ENCODE results near the gene C13orf42. TPM values are rescaled to one million over a fixed set of nuclear protein-coding genes. Genes with fewer than 3 reads are reported as not detected.
A peak's percentile ranks its signal among the peaks of the same experiment; 100 is the strongest.

C13orf42 gene
- total RNA-seq, 4 donors from 2014 or later: not detected

DNA sequence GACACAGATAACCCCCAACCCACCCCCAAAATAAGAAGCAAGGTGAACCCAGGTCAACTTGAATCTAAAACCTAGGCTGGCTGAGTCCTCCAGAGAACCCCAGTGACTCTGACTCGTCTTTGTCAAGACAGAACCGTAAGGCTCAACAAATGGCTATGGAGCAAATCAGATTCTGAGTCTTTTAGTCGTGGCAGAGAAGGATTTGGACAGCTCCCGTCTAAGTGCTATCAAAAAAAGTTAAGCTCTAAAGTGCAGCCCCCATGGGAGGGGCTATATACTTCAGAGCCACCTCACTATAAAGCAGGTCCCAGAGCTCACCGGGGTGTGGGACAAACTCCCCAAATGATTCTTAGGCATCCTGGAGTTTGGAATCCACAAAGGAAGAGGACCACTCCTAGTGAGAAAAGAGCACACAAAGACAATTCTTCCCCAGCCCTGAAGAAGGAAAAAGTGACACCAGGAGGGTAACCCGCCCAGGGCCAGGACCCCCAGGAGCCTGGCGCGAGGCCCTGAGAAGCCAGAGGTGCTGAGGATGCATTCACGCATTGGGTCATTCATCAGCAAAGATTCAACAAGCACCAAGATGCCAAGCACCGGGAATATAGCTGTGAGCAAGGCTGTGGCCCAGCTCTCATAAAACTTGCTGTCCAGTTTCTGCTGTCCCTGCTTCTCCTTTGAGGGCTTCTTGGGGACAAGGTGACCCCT, 25.4 kb upstream of the C13orf42 start:
- no peak for DNase-seq (ENCODE audit: low spot score in 2 of 2)
- WGBS: 74% methylated on average over 10 of the region's 10 CpGs
- TF ChIP-seq, protein P1, sequence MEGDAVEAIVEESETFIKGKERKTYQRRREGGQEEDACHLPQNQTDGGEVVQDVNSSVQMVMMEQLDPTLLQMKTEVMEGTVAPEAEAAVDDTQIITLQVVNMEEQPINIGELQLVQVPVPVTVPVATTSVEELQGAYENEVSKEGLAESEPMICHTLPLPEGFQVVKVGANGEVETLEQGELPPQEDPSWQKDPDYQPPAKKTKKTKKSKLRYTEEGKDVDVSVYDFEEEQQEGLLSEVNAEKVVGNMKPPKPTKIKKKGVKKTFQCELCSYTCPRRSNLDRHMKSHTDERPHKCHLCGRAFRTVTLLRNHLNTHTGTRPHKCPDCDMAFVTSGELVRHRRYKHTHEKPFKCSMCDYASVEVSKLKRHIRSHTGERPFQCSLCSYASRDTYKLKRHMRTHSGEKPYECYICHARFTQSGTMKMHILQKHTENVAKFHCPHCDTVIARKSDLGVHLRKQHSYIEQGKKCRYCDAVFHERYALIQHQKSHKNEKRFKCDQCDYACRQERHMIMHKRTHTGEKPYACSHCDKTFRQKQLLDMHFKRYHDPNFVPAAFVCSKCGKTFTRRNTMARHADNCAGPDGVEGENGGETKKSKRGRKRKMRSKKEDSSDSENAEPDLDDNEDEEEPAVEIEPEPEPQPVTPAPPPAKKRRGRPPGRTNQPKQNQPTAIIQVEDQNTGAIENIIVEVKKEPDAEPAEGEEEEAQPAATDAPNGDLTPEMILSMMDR (IDR thresholded peaks at IDR 0.05): no peak
- TF ChIP-seq EP300 (IDR thresholded peaks at IDR 0.05) (no peak), POLR2AphosphoS5 (IDR thresholded peaks at IDR 0.05) (no peak), POLR2A (IDR thresholded peaks at IDR 0.05) (no peak)
- H3K36me3 ChIP-seq: no peaks in the 10 kb centered on the region
- no peak overlapping the region for H3K4me3 ChIP-seq
- no peak overlapping the region for H3K27ac ChIP-seq
- no peaks in the 10 kb centered on the region for H3K9me3 ChIP-seq
- no peaks in the 10 kb centered on the region for H3K27me3 ChIP-seq
- H3K4me1 ChIP-seq: no peaks in the 10 kb centered on the region

GRCh38 chr13:51134763-51135365, 23.8 kb upstream of the C13orf42 start:
- no peak overlapping the region for H3K27ac ChIP-seq
- TF ChIP-seq, protein P1 (IDR thresholded peaks at IDR 0.05): no peak
- no peak for TF ChIP-seq POLR2A (IDR thresholded peaks at IDR 0.05)
- 100% methylated on average over 2 of the region's 8 CpGs for WGBS

DNA sequence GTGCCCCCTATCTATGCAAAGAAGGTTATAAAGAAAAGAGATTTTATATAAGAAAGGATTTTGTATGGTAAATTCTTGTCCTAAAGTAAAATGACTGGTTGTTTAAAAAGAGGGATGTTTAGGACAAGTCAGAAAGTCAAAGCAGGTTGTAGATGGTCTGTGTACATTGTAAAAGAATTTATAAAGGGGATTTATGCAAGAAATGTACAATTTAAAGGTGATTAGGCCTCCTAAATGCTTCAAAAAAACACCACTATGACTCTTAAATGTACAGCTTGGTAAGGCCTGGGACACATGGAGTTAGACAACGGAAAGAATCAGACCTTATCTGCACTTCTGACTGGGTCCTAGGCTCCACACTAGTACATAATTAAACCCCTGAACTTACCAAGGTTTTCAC, 19.3 kb upstream of the C13orf42 start:
- Histone ChIP-seq H3K27ac (no peak overlapping the region), H3K27me3 (no peaks in the 10 kb centered on the region), H3K4me1 (no peaks in the 10 kb centered on the region), H3K9me3 (no peaks in the 10 kb centered on the region), H3K4me3 (no peak overlapping the region), H3K36me3 (no peaks in the 10 kb centered on the region)
- TF ChIP-seq POLR2AphosphoS5 (IDR thresholded peaks at IDR 0.05): no peak
- no peak for TF ChIP-seq POLR2A (IDR thresholded peaks at IDR 0.05)
- TF ChIP-seq, protein P1 (IDR thresholded peaks at IDR 0.05): no peak
- no peak for DNase-seq (ENCODE audit: low spot score in 2 of 2)
- WGBS: 92% methylated on average over 1 of the region's 1 CpG

More at GRCh38 chr13:51134763-51135365, 23.8 kb upstream of the C13orf42 start:
- DNase-seq (ENCODE audit: low spot score in 2 of 2): no peak
- no peaks in the 10 kb centered on the region for H3K27me3 ChIP-seq
- H3K9me3 ChIP-seq: no peaks in the 10 kb centered on the region
- no peaks in the 10 kb centered on the region for H3K36me3 ChIP-seq
- H3K4me3 ChIP-seq: no peak overlapping the region
- H3K4me1 ChIP-seq: no peaks in the 10 kb centered on the region

- H3K9me3 ChIP-seq: no peaks in the 10 kb centered on the region
- peaks cover 14% of the 10 kb centered on the region for H3K27me3 ChIP-seq
- no peaks in the 10 kb centered on the region for H3K36me3 ChIP-seq
- WGBS: 27% methylated on average over 7 of the region's 7 CpGs
- no peak overlapping the region for H3K27ac ChIP-seq
- TF ChIP-seq, protein P1 (IDR thresholded peaks at IDR 0.05): peak; percentile 44 to 67
- TF ChIP-seq POLR2AphosphoS5 (IDR thresholded peaks at IDR 0.05): no peak
- TF ChIP-seq EP300 (IDR thresholded peaks at IDR 0.05): no peak
- no peak for TF ChIP-seq POLR2A (IDR thresholded peaks at IDR 0.05)
- DNase-seq (ENCODE audit: low spot score in 2 of 2): no peak
- H3K4me3 ChIP-seq: no peak overlapping the region
- H3K4me1 ChIP-seq: no peaks in the 10 kb centered on the region
Observed at GRCh38 chr13:51125495-51126226, 14.6 kb upstream of the C13orf42 start.

Measured in suprapubic skin (tissue), 4 donors.